Activated naive CD4-positive, alpha-beta T cell treated with anti-CD3 and anti-CD28 coated beads for 36 hours (primary cell): Measurements from ENCODE around the gene PCDHB10. TPM values are rescaled to one million over a fixed set of nuclear protein-coding genes. Genes with fewer than 3 reads are reported as not detected.
"Not testable (repeated sequence)": the region's sequence is repeated elsewhere in the genome, so short reads cannot be mapped to it uniquely, and the experiment has no call there.

Source experiments
- CTCF ChIA-PET: fragments of 350-600 bp; sonication (Branson Sonifier 250); formaldehyde crosslinking; loops from one replicate; lab custom pipeline; 2021; ENCODE audit warnings: antibody characterized with exemption; lab: Charles Lee
- DNase-seq: peaks from one replicate; pipeline ENCODE4 v3.0.0-alpha.2; 2020
- H3K27ac Mint-ChIP-seq: one replicate; pipeline ENCODE4 v1.8.0; 2021; ENCODE audit warnings: mild to moderate bottlenecking, mixed read lengths
- H3K27me3 Mint-ChIP-seq: one replicate; pipeline ENCODE4 v1.8.0; 2021; ENCODE audit warnings: low read depth, mixed read lengths
- H3K36me3 Mint-ChIP-seq: one replicate; pipeline ENCODE4 v1.8.0; 2021; ENCODE audit warnings: low read depth, mixed read lengths
- H3K4me1 Mint-ChIP-seq: one replicate; pipeline ENCODE4 v1.8.0; 2021; ENCODE audit warnings: low read depth, mixed read lengths
- H3K4me3 Mint-ChIP-seq: one replicate; pipeline ENCODE4 v1.8.0; 2021; ENCODE audit warnings: mild to moderate bottlenecking, moderate library complexity, mixed read lengths
- H3K9me3 Mint-ChIP-seq: one replicate; pipeline ENCODE4 v1.8.0; 2021; ENCODE audit warnings: mixed read lengths
- intact Hi-C: fragments of 100-400 bp; cut with micrococcal nuclease; formaldehyde crosslinking; loops from one replicate; pipeline ENCODE4 v1.15.1; 2023
- total RNA-seq, 2 experiments: library from RNA; stranded (reverse); gene quantifications; one replicate each; pipeline ENCODE4 v1.2.3, GENCODE V29; 2021

PCDHB10 gene
- total RNA-seq, 2 experiments from 2014 or later, result not detected

DNA sequence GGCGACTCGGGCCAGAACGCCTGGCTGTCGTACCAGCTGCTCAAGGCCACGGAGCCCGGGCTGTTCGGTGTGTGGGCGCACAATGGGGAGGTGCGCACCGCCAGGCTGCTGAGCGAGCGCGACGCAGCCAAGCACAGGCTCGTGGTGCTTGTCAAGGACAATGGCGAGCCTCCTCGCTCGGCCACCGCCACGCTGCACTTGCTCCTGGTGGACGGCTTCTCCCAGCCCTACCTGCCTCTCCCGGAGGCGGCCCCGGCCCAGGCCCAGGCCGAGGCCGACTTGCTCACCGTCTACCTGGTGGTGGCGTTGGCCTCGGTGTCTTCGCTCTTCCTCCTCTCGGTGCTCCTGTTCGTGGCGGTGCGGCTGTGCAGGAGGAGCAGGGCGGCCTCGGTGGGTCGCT lies 2.2 kb downstream of the PCDHB10 start:
- H3K4me3 Mint-ChIP-seq, DNase-seq, H3K27ac Mint-ChIP-seq, H3K4me1 Mint-ChIP-seq, CTCF ChIA-PET, intact Hi-C loops: not testable (repeated sequence)
- Mint-ChIP-seq H3K36me3 (peaks cover 12% of the 10 kb centered on the region), H3K9me3 (peaks cover 27% of the 10 kb centered on the region), H3K27me3 (peaks cover 28% of the 10 kb centered on the region)

DNA sequence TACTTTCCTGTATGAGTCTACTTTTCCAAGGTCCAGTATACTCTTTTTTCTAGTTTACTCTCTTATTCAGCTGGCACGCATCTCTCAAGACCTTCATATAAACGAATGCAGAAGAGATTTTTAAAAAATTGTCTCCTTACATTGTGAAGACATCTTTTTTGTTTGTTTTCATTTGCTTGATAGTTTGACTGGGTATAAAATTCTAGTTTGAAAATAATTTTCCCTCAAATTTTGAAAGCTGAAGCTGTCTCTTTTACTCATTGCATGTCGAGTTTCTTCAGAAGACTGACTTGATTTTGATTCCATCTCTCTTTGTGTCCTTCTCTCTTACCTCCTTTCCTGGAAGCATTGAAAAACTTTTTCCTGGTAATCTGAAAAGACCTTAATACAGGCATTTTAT lies 4.2 kb downstream of the PCDHB10 start:
- intact Hi-C loops, result no loop called here
- H3K4me3 Mint-ChIP-seq, result no peak overlapping the region
- CTCF ChIA-PET, result interaction anchor here (0.6 to 2.8 kb wide), 3 partner anchors 10 to 316 kb away, joined by 3 to 12 read pairs (median 3); partner anchors contain the start of genes PCDHB9 and PCDHGA9
- H3K9me3 Mint-ChIP-seq, result peaks cover 30% of the 10 kb centered on the region
- DNase-seq, result no peak
- H3K4me1 Mint-ChIP-seq, result peaks cover 1% of the 10 kb centered on the region
- peaks cover 41% of the 10 kb centered on the region for H3K27me3 Mint-ChIP-seq
- no peak overlapping the region for H3K27ac Mint-ChIP-seq
- peaks cover 14% of the 10 kb centered on the region for H3K36me3 Mint-ChIP-seq

DNA sequence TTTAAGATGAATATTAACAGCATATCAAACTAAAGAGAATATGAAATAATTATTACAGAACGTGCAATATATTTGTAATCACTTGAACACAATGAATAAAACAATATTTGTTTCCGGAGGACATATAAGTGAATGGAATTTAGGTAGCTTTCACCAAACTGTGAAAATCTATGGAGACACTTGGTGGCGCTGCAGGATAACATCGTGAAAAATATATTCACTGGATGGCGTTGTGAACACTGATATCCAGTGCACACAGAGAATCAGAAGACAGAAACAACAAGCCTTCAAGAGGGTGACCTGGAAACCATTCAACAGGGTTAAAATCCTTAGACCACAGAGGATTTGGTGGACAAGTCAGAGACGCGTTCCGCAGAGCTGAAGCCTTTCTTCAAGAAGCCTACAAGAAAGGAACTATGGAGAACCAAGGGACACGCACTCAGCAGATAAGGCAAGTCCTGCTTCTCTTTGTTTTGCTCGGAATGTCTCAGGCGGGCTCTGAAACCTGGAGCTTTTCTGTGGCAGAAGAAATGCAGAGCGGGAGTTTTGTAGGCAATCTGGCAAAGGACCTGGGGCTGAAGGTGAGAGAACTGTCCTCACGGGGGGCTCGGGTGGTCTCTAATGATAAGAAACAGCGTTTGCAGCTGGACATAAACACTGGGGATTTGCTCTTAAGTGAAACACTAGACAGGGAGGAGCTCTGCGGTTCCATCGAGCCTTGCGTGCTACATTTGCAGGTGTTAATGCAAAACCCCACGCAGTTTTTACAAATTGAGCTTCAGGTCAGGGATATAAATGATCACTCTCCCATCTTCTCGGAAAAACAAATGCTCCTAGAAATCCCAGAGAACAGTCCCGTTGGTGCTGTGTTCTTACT lies 7.4 kb downstream of the PCDHB10 start, which contains the start of gene PCDHB11:
TSS of gene PCDHB11 (plus strand) at position 269 of the 877 bp plus-strand sequence. CDS start at position 417, 148 bp downstream.
- Mint-ChIP-seq H3K27ac (no peak within 1 kb of the TSS), H3K4me1 (peaks cover 1% of the 10 kb centered on the region), H3K27me3 (peaks cover 32% of the 10 kb centered on the region), H3K4me3 (no peak within 1 kb of the TSS), H3K36me3 (peaks cover 6% of the 10 kb centered on the region), H3K9me3 (peaks cover 28% of the 10 kb centered on the region)
- peak; percentile 11 for DNase-seq
- CTCF ChIA-PET, result interaction anchor here (0.6 to 1.1 kb wide), 2 partner anchors 14 to 148 kb away, joined by 3 to 4 read pairs; partner anchors contain the start of gene PCDHB13
- intact Hi-C loops, result no loop called here

DNA sequence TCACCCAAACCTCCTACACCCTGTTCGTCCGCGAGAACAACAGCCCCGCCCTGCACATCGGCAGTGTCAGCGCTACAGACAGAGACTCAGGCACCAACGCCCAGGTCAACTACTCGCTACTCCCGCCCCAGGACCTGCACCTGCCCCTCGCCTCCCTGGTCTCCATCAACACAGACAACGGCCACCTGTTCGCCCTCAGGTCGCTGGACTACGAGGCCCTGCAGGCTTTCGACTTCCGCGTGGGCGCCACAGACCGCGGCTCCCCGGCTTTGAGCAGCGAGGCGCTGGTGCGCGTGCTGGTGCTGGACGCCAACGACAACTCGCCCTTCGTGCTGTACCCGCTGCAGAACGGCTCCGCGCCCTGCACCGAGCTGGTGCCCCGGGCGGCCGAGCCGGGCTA lies 9.0 kb downstream of the PCDHB10 start:
- peaks cover 32% of the 10 kb centered on the region for H3K27me3 Mint-ChIP-seq
- peaks cover 26% of the 10 kb centered on the region for H3K9me3 Mint-ChIP-seq
- CTCF ChIA-PET, H3K36me3 Mint-ChIP-seq, H3K4me1 Mint-ChIP-seq, H3K27ac Mint-ChIP-seq, H3K4me3 Mint-ChIP-seq, intact Hi-C loops, DNase-seq: not testable (repeated sequence)

DNA sequence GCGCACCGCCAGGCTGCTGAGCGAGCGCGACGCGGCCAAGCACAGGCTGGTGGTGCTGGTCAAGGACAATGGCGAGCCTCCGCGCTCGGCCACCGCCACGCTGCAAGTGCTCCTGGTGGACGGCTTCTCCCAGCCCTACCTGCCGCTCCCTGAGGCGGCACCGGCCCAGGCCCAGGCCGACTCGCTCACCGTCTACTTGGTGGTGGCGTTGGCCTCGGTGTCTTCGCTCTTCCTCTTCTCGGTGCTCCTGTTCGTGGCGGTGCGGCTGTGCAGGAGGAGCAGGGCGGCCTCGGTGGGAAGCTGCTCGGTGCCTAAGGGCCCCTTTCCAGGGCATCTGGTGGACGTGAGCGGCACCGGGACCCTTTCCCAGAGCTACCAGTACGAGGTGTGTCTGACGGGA lies 9.5 kb downstream of the PCDHB10 start:
- H3K36me3 Mint-ChIP-seq, H3K4me1 Mint-ChIP-seq, H3K27ac Mint-ChIP-seq, DNase-seq, H3K4me3 Mint-ChIP-seq, intact Hi-C loops: not testable (repeated sequence)
- Mint-ChIP-seq H3K9me3 (peaks cover 21% of the 10 kb centered on the region), H3K27me3 (peaks cover 35% of the 10 kb centered on the region)
- CTCF ChIA-PET, result interaction anchor here (1.0 kb wide), 1 partner anchor 16 kb away, joined by 4 read pairs; no protein-coding TSS in a partner anchor

DNA sequence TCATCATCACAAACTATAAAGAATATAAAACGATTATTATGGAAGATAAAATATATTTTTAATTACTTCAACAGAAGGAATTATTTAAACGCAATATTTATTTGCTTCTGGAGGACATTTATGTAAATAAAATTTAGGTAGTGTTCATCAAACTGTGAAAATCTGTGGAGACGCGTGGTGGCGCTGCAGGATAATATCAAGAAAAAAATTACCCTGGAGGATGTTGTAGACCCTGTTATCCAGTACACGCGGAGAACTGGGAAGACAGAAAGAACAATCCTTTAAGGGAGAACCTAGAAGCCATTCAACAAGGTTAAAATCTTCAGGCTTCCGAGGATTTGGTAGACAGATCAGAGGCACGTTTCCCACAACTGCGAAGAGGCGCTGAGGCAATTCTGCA lies 16.3 kb downstream of the PCDHB10 start, which contains the start of gene PCDHB12:
TSS of gene PCDHB12 (plus strand) at position 242 of the 400 bp plus-strand sequence. CDS start 189 bp downstream, outside the sequence.
- peak; percentile 13 for DNase-seq
- CTCF ChIA-PET, result interaction anchor here (0.8 kb wide), 1 partner anchor 20 kb away, joined by 3 read pairs; no protein-coding TSS in a partner anchor
- H3K27me3 Mint-ChIP-seq, result peaks cover 47% of the 10 kb centered on the region
- no peaks in the 10 kb centered on the region for H3K4me1 Mint-ChIP-seq
- H3K36me3 Mint-ChIP-seq, result peaks cover 7% of the 10 kb centered on the region
- no peak within 1 kb of the TSS for H3K4me3 Mint-ChIP-seq
- intact Hi-C loops, result no loop called here
- no peak within 1 kb of the TSS for H3K27ac Mint-ChIP-seq
- H3K9me3 Mint-ChIP-seq, result peaks cover 2% of the 10 kb centered on the region

DNA sequence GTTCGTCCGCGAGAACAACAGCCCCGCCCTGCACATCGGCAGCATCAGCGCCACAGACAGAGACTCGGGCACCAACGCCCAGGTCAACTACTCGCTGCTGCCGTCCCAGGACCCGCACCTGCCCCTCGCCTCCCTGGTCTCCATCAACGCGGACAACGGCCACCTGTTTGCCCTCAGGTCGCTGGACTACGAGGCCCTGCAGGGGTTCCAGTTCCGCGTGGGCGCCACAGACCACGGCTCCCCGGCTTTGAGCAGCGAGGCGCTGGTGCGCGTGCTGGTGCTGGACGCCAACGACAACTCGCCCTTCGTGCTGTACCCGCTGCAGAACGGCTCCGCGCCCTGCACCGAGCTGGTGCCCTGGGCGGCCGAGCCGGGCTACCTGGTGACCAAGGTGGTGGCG lies 18.1 kb downstream of the PCDHB10 start:
- H3K27me3 Mint-ChIP-seq, result peaks cover 62% of the 10 kb centered on the region
- H3K9me3 Mint-ChIP-seq, result peaks cover 11% of the 10 kb centered on the region
- H3K4me3 Mint-ChIP-seq, H3K4me1 Mint-ChIP-seq, H3K27ac Mint-ChIP-seq, DNase-seq, CTCF ChIA-PET: not testable (repeated sequence)
- H3K36me3 Mint-ChIP-seq, result peaks cover 13% of the 10 kb centered on the region
- intact Hi-C loops, result loop anchor here (10.0 kb wide), 1 partner anchor 165 kb away; the partner anchor contains the start of genes PCDHGA6 and PCDHGB3

DNA sequence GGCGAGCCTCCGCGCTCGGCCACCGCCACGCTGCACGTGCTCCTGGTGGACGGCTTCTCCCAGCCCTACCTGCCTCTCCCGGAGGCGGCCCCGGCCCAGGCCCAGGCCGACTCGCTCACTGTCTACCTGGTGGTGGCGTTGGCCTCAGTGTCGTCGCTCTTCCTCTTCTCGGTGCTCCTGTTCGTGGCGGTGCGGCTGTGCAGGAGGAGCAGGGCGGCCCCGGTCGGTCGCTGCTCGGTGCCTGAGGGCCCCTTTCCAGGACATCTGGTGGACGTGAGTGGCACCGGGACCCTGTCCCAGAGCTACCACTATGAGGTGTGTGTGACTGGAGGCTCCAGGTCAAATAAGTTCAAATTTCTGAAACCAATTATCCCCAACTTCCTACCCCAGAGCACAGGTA lies 18.7 kb downstream of the PCDHB10 start:
- H3K4me3 Mint-ChIP-seq, DNase-seq, CTCF ChIA-PET, H3K27ac Mint-ChIP-seq, H3K4me1 Mint-ChIP-seq: not testable (repeated sequence)
- intact Hi-C loops, result loop anchor here (10.0 kb wide), 1 partner anchor 164 kb away; the partner anchor contains the start of genes PCDHGA6 and PCDHGB3
- Mint-ChIP-seq H3K9me3 (peaks cover 13% of the 10 kb centered on the region), H3K27me3 (peaks cover 64% of the 10 kb centered on the region), H3K36me3 (peaks cover 15% of the 10 kb centered on the region)

DNA sequence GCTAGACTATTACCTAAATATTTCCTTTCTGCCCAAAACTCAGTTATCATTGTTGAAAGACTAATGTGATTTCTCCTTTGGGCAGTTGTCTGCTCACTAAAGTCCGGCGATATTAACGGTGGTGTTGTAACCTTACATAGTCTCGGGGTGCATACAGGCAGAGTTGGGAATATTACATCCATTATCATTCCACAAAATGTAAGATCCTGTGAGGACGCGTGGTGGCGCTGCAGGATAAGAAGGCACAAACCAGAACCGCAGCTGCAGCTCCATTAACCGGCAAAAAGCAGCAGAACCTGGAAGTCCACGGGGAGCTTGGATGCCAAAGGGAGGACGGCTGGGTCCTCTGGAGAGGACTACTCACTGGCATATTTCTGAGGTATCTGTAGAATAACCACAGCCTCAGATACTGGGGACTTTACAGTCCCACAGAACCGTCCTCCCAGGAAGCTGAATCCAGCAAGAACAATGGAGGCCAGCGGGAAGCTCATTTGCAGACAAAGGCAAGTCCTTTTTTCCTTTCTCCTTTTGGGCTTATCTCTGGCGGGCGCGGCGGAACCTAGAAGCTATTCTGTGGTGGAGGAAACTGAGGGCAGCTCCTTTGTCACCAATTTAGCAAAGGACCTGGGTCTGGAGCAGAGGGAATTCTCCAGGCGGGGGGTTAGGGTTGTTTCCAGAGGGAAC lies 21.6 kb downstream of the PCDHB10 start, which contains the start of gene PCDHB13:
TSS of gene PCDHB13 (plus strand) at position 264 of the 684 bp plus-strand sequence. CDS start at position 469, 205 bp downstream.
- peak; percentile 61 for DNase-seq
- H3K27me3 Mint-ChIP-seq, result peaks cover 58% of the 10 kb centered on the region
- H3K36me3 Mint-ChIP-seq, result peaks cover 20% of the 10 kb centered on the region
- not testable (repeated sequence) for H3K4me1 Mint-ChIP-seq, H3K27ac Mint-ChIP-seq, H3K4me3 Mint-ChIP-seq
- H3K9me3 Mint-ChIP-seq, result peaks cover 25% of the 10 kb centered on the region
- CTCF ChIA-PET, result interaction anchor here (0.6 to 1.6 kb wide), 2 partner anchors 14 to 78 kb away, joined by 4 read pairs; partner anchors contain the start of gene PCDHB11
- intact Hi-C loops, result loop anchor here (10.0 kb wide), 1 partner anchor 161 kb away; the partner anchor contains the start of genes PCDHGA6 and PCDHGB3

DNA sequence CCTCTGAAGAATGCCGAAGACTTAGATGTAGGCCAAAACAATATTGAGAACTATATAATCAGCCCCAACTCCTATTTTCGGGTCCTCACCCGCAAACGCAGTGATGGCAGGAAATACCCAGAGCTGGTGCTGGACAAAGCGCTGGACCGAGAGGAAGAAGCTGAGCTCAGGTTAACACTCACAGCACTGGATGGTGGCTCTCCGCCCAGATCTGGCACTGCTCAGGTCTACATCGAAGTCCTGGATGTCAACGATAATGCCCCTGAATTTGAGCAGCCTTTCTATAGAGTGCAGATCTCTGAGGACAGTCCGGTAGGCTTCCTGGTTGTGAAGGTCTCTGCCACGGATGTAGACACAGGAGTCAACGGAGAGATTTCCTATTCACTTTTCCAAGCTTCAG lies 22.4 kb downstream of the PCDHB10 start:
- not testable (repeated sequence) for H3K27ac Mint-ChIP-seq, H3K4me1 Mint-ChIP-seq, H3K4me3 Mint-ChIP-seq, DNase-seq
- H3K36me3 Mint-ChIP-seq, result peaks cover 20% of the 10 kb centered on the region
- CTCF ChIA-PET, result interaction anchor here (0.6 kb wide), 1 partner anchor 78 kb away, joined by 4 read pairs; no protein-coding TSS in a partner anchor
- intact Hi-C loops, result loop anchor here (10.0 kb wide), 1 partner anchor 160 kb away; the partner anchor contains the start of genes PCDHGA6 and PCDHGB3
- H3K27me3 Mint-ChIP-seq, result peaks cover 54% of the 10 kb centered on the region
- peaks cover 30% of the 10 kb centered on the region for H3K9me3 Mint-ChIP-seq

DNA sequence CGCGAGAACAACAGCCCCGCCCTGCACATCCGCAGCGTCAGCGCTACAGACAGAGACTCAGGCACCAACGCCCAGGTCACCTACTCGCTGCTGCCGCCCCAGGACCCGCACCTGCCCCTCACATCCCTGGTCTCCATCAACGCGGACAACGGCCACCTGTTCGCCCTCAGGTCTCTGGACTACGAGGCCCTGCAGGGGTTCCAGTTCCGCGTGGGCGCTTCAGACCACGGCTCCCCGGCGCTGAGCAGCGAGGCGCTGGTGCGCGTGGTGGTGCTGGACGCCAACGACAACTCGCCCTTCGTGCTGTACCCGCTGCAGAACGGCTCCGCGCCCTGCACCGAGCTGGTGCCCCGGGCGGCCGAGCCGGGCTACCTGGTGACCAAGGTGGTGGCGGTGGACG lies 23.4 kb downstream of the PCDHB10 start:
- H3K4me1 Mint-ChIP-seq, CTCF ChIA-PET, H3K27ac Mint-ChIP-seq, H3K4me3 Mint-ChIP-seq, DNase-seq: not testable (repeated sequence)
- intact Hi-C loops, result loop anchor here (10.0 kb wide), 1 partner anchor 159 kb away; the partner anchor contains the start of genes PCDHGA6 and PCDHGB3
- peaks cover 32% of the 10 kb centered on the region for H3K9me3 Mint-ChIP-seq
- H3K27me3 Mint-ChIP-seq, result peaks cover 49% of the 10 kb centered on the region
- peaks cover 17% of the 10 kb centered on the region for H3K36me3 Mint-ChIP-seq
